HEK293 (cell line): Measurements from ENCODE around the gene SLC2A11.

Source experiments
- ATF2 ChIP-seq: fragments of 450-650 bp; formaldehyde crosslinking; IDR thresholded peaks from 2 replicates; pipeline ENCODE4 v1.5.1; 2016; ENCODE audit warnings: missing biosample characterization, missing genetic modification characterization, low read depth
- CTCF ChIP-seq: fragments of 450-650 bp; formaldehyde crosslinking; IDR thresholded peaks from 2 replicates; pipeline ENCODE4 v1.5.1; 2016; ENCODE audit warnings: missing biosample characterization, missing genetic modification characterization
- GLI4 ChIP-seq: fragments of 450-650 bp; formaldehyde crosslinking; IDR thresholded peaks from 2 replicates; pipeline ENCODE4 v1.5.1; 2016; ENCODE audit warnings: missing biosample characterization, missing genetic modification characterization
- REST ChIP-seq: fragments of 450-650 bp; formaldehyde crosslinking; IDR thresholded peaks from 2 replicates; pipeline ENCODE4 v1.5.1; 2016; ENCODE audit warnings: missing biosample characterization, missing genetic modification characterization
- ZFP37 ChIP-seq: fragments of 450-650 bp; formaldehyde crosslinking; IDR thresholded peaks from 2 replicates; pipeline ENCODE4 v1.5.1; 2016; ENCODE audit warnings: missing biosample characterization, missing genetic modification characterization
- ZNF155 ChIP-seq: fragments of 450-650 bp; formaldehyde crosslinking; IDR thresholded peaks from 2 replicates; pipeline ENCODE4 v1.5.1; 2016; ENCODE audit warnings: missing biosample characterization, missing genetic modification characterization
- ZNF175 ChIP-seq: fragments of 450-650 bp; formaldehyde crosslinking; IDR thresholded peaks from 2 replicates; pipeline ENCODE4 v1.5.1; 2016; ENCODE audit warnings: missing biosample characterization, missing genetic modification characterization
- ZNF23 ChIP-seq: fragments of 450-650 bp; formaldehyde crosslinking; IDR thresholded peaks from 2 replicates; pipeline ENCODE4 v1.5.1; 2016; ENCODE audit warnings: missing biosample characterization, missing genetic modification characterization, borderline replicate concordance
- ZNF302 ChIP-seq: fragments of 450-650 bp; formaldehyde crosslinking; IDR thresholded peaks from 2 replicates; pipeline ENCODE4 v1.5.1; 2016; ENCODE audit warnings: missing biosample characterization, missing genetic modification characterization, low read depth
- ZNF311 ChIP-seq: fragments of 450-650 bp; formaldehyde crosslinking; IDR thresholded peaks from 2 replicates; pipeline ENCODE4 v1.5.1; 2017; ENCODE audit warnings: missing biosample characterization, missing genetic modification characterization, borderline replicate concordance
- ZNF558 ChIP-seq: fragments of 450-650 bp; formaldehyde crosslinking; IDR thresholded peaks from 2 replicates; pipeline ENCODE4 v1.5.1; 2016; ENCODE audit warnings: missing biosample characterization, missing genetic modification characterization
- ZNF701 ChIP-seq: fragments of 450-650 bp; formaldehyde crosslinking; IDR thresholded peaks from 2 replicates; pipeline ENCODE4 v1.5.1; 2016; ENCODE audit warnings: missing biosample characterization, missing genetic modification characterization
- ZNF76 ChIP-seq: fragments of 450-650 bp; formaldehyde crosslinking; IDR thresholded peaks from 2 replicates; pipeline ENCODE4; 2016; ENCODE audit warnings: low read depth, missing biosample characterization, missing genetic modification characterization, borderline replicate concordance

GRCh38 chr22:23875801-23876200 lies 18.1 kb downstream of the SLC2A11 start:
- TF ChIP-seq GLI4 (tag by site-specific recombination) (no peak), CTCF (tag by site-specific recombination) (no peak), ZNF76 (tag by site-specific recombination) (no peak), ZNF701 (tag by site-specific recombination) (no peak), ZFP37 (tag by site-specific recombination) (no peak), REST (tag by site-specific recombination) (no peak), ZNF311 (tag by site-specific recombination) (no peak), ZNF302 (no peak), ZNF155 (no peak), ZNF175 (tag by site-specific recombination) (no peak), ATF2 (tag by site-specific recombination) (no peak), ZNF23 (no peak), ZNF558 (tag by site-specific recombination) (no peak)
